GM23248 (cell line): ENCODE data around the gene MTSS2. TPM values are rescaled to one million over a fixed set of nuclear protein-coding genes. Genes with fewer than 3 reads are reported as not detected.
"Not testable (repeated sequence)": the region's sequence is repeated elsewhere in the genome, so short reads cannot be mapped to it uniquely, and the experiment has no call there.

Experiments used
- DNase-seq: peaks from one replicate; pipeline ENCODE4 v3.0.0-alpha.2; 2015
- H2AFZ ChIP-seq: fragments of 200-600 bp; sonication (generic); 2 replicates; pipeline ENCODE4 v1.6.1; 2016; ENCODE audit warnings: antibody characterized with exemption
- H3F3A ChIP-seq: fragments of 200-600 bp; sonication (generic); 2 replicates; pipeline ENCODE4 v1.6.1; 2016; ENCODE audit warnings: mild to moderate bottlenecking, antibody characterized with exemption, mixed run types; ENCODE audit not compliant: insufficient read depth
- H3K27ac ChIP-seq: fragments of 200-600 bp; sonication (generic); 2 replicates; pipeline ENCODE4 v1.5.1; 2016; ENCODE audit warnings: mild to moderate bottlenecking
- H3K27me3 ChIP-seq: fragments of 200-600 bp; sonication (generic); replicated peaks from 2 replicates; pipeline ENCODE4 v1.6.1; 2016; ENCODE audit warnings: mild to moderate bottlenecking; ENCODE audit not compliant: insufficient read depth
- H3K36me3 ChIP-seq: fragments of 200-600 bp; sonication (generic); 2 replicates; pipeline ENCODE4 v1.6.1; 2016; ENCODE audit warnings: low read depth, mild to moderate bottlenecking
- H3K4me1 ChIP-seq: fragments of 200-600 bp; sonication (generic); 2 replicates; pipeline ENCODE4 v1.6.1; 2016; ENCODE audit warnings: mild to moderate bottlenecking; ENCODE audit not compliant: insufficient read depth
- H3K4me2 ChIP-seq: fragments of 200-600 bp; sonication (generic); one replicate; pipeline ENCODE4 v1.6.1; 2016; ENCODE audit warnings: mild to moderate bottlenecking; ENCODE audit not compliant: unreplicated experiment
- H3K4me3 ChIP-seq: fragments of 200-600 bp; sonication (generic); 2 replicates; pipeline ENCODE4 v1.5.1; 2016; ENCODE audit warnings: mild to moderate bottlenecking
- H3K79me2 ChIP-seq: fragments of 200-600 bp; sonication (generic); 2 replicates; pipeline ENCODE4 v1.6.1; 2016; ENCODE audit warnings: mild to moderate bottlenecking; ENCODE audit not compliant: insufficient read depth
- H3K9ac ChIP-seq: fragments of 200-600 bp; sonication (generic); 2 replicates; pipeline ENCODE4 v1.6.1; 2016; ENCODE audit warnings: mild to moderate bottlenecking
- H3K9me2 ChIP-seq: fragments of 200-600 bp; sonication (generic); 2 replicates; pipeline ENCODE4 v1.6.1; 2016; ENCODE audit warnings: mixed run types, mild to moderate bottlenecking, moderate library complexity; ENCODE audit not compliant: insufficient read depth
- H3K9me3 ChIP-seq: fragments of 200-600 bp; sonication (generic); one replicate; pipeline ENCODE4 v1.6.1; 2017; ENCODE audit warnings: low read depth
- H4K20me1 ChIP-seq: fragments of 200-600 bp; sonication (generic); 2 replicates; pipeline ENCODE4 v1.6.0; 2016; ENCODE audit not compliant: insufficient read depth
- EZH2 ChIP-seq: fragments of 200-600 bp; sonication (generic); IDR thresholded peaks from 2 replicates; pipeline ENCODE4 v1.6.1; 2018; ENCODE audit warnings: antibody characterized with exemption, mild to moderate bottlenecking; ENCODE audit not compliant: insufficient read depth, poor library complexity, severe bottlenecking
- EZH2phosphoT487 ChIP-seq: fragments of 200-600 bp; sonication (generic); IDR thresholded peaks from 2 replicates; pipeline ENCODE4 v1.6.1; 2018; ENCODE audit warnings: antibody characterized with exemption, moderate library complexity, mild to moderate bottlenecking, low read depth; ENCODE audit not compliant: insufficient read depth
- WGBS, 2 experiments: methylation state at CpG; one replicate each; pipeline ENCODE4 v1.1.6; 2015 to 2017; ENCODE audit warnings: low lambda C conversion rate in 2 of 2, low coverage in 1 of 2; ENCODE audit errors: missing lambda C conversion rate in 2 of 2; 5-methylcytosine and 5-hydroxymethylcytosine counted together
- in situ Hi-C: fragments of 300-500 bp; cut with MboI; formaldehyde crosslinking; loops from 2 replicates; pipeline ENCODE4 v1.15.0; 2020
- polyA plus RNA-seq: library from polyadenylated mRNA; unstranded; fragments of >200 nt; fragmentation: Nextera tagmentation; extraction: Ambion mirVana; gene quantifications from 2 replicates; pipeline ENCODE4 v1.2.1, GENCODE V29; 2016
- total RNA-seq: library from RNA; depleted of rRNA; stranded (reverse); fragments of >200 nt; shearing (Covaris generic); gene quantifications from 2 replicates; pipeline ENCODE4 v1.2.3, GENCODE V29; 2014; rRNA removed

Gene MTSS2
- total and polyA plus RNA-seq, 2 experiments from 2014 or later = 0.44 to 23.7 TPM

GRCh38 chr16:70644763-70645597 is 40.9 kb downstream of the MTSS2 start:
- in situ Hi-C loops = loop anchor here (10.0 kb wide), 2 partner anchors 110 to 290 kb away; no protein-coding TSS in a partner anchor
- H3K79me2 ChIP-seq = no peaks in the 10 kb centered on the region
- H3K4me2 ChIP-seq = no peak overlapping the region
- no peaks in the 10 kb centered on the region for H3K27me3 ChIP-seq
- no peak overlapping the region for H3K4me3 ChIP-seq
- no peak overlapping the region for H3K9ac ChIP-seq
- H3K36me3 ChIP-seq = no peaks in the 10 kb centered on the region
- no peaks in the 10 kb centered on the region for H3K9me2 ChIP-seq
- H3K4me1 ChIP-seq = 0 out of 2 replicates have a peak, but pooled peaks cover 7% of the 10 kb centered on the region
- no peaks in the 10 kb centered on the region for H4K20me1 ChIP-seq
- H2AFZ ChIP-seq = no peak overlapping the region
- H3K27ac ChIP-seq = no peak overlapping the region
- H3F3A ChIP-seq = no peaks in the 10 kb centered on the region
- no peaks in the 10 kb centered on the region for H3K9me3 ChIP-seq
- no peak for DNase-seq
- 65 to 68% methylated on average over 10 of the region's 10 CpGs for WGBS, 2 experiments
- TF ChIP-seq EZH2phosphoT487 (no peak), EZH2 (no peak)

GRCh38 chr16:70643264-70643663 is 42.6 kb downstream of the MTSS2 start:
- not testable (repeated sequence) for H3K4me3 ChIP-seq, H3K79me2 ChIP-seq, DNase-seq, H3K27ac ChIP-seq, H3K9ac ChIP-seq, H4K20me1 ChIP-seq, H3K4me1 ChIP-seq, H3K4me2 ChIP-seq, H3F3A ChIP-seq, H2AFZ ChIP-seq, H3K9me3 ChIP-seq, H3K27me3 ChIP-seq, H3K36me3 ChIP-seq, H3K9me2 ChIP-seq
- in situ Hi-C loops = loop anchor here (10.0 kb wide), 2 partner anchors 108 to 288 kb away; no protein-coding TSS in a partner anchor
- WGBS, 2 experiments = 57 to 60% methylated on average over 7 of the region's 7 CpGs

- H3F3A ChIP-seq = no peaks in the 10 kb centered on the region
- no peak overlapping the region for H3K27ac ChIP-seq
- H3K4me3 ChIP-seq = no peak overlapping the region
- no peak overlapping the region for H3K4me2 ChIP-seq
- no peaks in the 10 kb centered on the region for H3K79me2 ChIP-seq
- H3K9me2 ChIP-seq = no peaks in the 10 kb centered on the region
- H3K9me3 ChIP-seq = no peaks in the 10 kb centered on the region
- 0 out of 2 replicates have a peak, but pooled peaks cover 6% of the 10 kb centered on the region for H3K4me1 ChIP-seq
- no peaks in the 10 kb centered on the region for H3K36me3 ChIP-seq
- no peak for TF ChIP-seq EZH2
- no peak for TF ChIP-seq EZH2phosphoT487
- WGBS, 2 experiments = 84 to 93% methylated on average over 1 of the region's 1 CpG
- H4K20me1 ChIP-seq = no peaks in the 10 kb centered on the region
- in situ Hi-C loops = loop anchor here (10.0 kb wide), 2 partner anchors 108 to 288 kb away; no protein-coding TSS in a partner anchor
- DNase-seq = no peak
- H3K27me3 ChIP-seq = no peaks in the 10 kb centered on the region
- H2AFZ ChIP-seq = no peak overlapping the region
- H3K9ac ChIP-seq = no peak overlapping the region
Measured at GRCh38 chr16:70642633-70643032, 43.2 kb downstream of the MTSS2 start.

- no peak overlapping the region for H2AFZ ChIP-seq
- peaks cover 10% of the 10 kb centered on the region for H3K4me1 ChIP-seq
- H4K20me1 ChIP-seq = no peaks in the 10 kb centered on the region
- H3K79me2 ChIP-seq = no peaks in the 10 kb centered on the region
- WGBS, 2 experiments = 75 to 77% methylated on average over 18 of the region's 18 CpGs
- no peaks in the 10 kb centered on the region for H3K9me2 ChIP-seq
- no peaks in the 10 kb centered on the region for H3K36me3 ChIP-seq
- no peak overlapping the region for H3K27ac ChIP-seq
- DNase-seq = peak; percentile 36
- H3K4me3 ChIP-seq = no peak overlapping the region
- in situ Hi-C loops = no loop called here
- no peaks in the 10 kb centered on the region for H3K9me3 ChIP-seq
- H3F3A ChIP-seq = peaks cover 11% of the 10 kb centered on the region
- TF ChIP-seq EZH2 = no peak
- no peak for TF ChIP-seq EZH2phosphoT487
- no peak overlapping the region for H3K9ac ChIP-seq
- H3K4me2 ChIP-seq = no peak overlapping the region
- H3K27me3 ChIP-seq = no peaks in the 10 kb centered on the region
Measured at GRCh38 chr16:70638814-70639792, 46.8 kb downstream of the MTSS2 start.

Other genes with a start within 250 kb of the MTSS2 start
- 28.8 and 32.5 TPM in 2 replicates for gene ST3GAL2, start 247.0 kb downstream of the MTSS2 start, total RNA-seq
- 10.8 and 13.3 TPM in 2 replicates for gene ST3GAL2, start 247.0 kb downstream of the MTSS2 start, polyA plus RNA-seq
- 6.1 and 6.8 TPM in 2 replicates for gene FCSK, start 231.5 kb downstream of the MTSS2 start, total RNA-seq
- 2.2 and 2.6 TPM in 2 replicates for gene FCSK, start 231.5 kb downstream of the MTSS2 start, polyA plus RNA-seq
- gene COG4, start 162.5 kb downstream of the MTSS2 start, total RNA-seq = 66.4 and 83.2 TPM in 2 replicates
- 59.0 and 60.6 TPM in 2 replicates for gene COG4, start 162.5 kb downstream of the MTSS2 start, polyA plus RNA-seq
- gene SF3B3, start 162.2 kb downstream of the MTSS2 start, total RNA-seq = 69.3 and 166 TPM in 2 replicates
- gene SF3B3, start 162.2 kb downstream of the MTSS2 start, polyA plus RNA-seq = 185 TPM in 2 replicates
- gene IL34, start 39.5 kb downstream of the MTSS2 start, total RNA-seq = 1.0 TPM in 1 of 2 replicates, not detected in the other
- 0.15 TPM in 1 of 2 replicates, not detected in the other for gene IL34, start 39.5 kb downstream of the MTSS2 start, polyA plus RNA-seq
- gene VAC14, start 115.1 kb upstream of the MTSS2 start, total RNA-seq = 32.4 and 38.7 TPM in 2 replicates
- gene VAC14, start 115.1 kb upstream of the MTSS2 start, polyA plus RNA-seq = 25.8 and 27.1 TPM in 2 replicates